ENCODE data around the gene MYPN.

DNA sequence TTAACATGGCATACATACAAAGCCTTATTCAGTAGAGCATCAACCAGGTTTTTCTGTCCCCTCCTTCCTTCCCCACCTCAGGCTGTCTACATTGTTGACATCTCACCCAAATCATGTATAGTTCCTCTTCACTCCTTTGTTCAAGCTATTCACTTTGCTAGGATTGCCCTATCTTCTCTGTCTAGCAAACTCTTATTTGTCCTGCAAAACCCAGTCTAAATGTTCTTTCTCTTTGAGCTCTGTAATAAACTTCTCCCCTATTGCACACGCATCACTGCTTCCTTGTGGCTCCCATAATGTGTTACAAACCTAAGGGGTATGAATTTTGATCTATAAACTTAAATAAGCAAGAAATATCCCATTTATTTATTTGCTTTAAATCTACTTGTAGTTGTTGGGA is 36.8 kb downstream of the MYPN start:
- TF ChIP-seq, protein P1, sequence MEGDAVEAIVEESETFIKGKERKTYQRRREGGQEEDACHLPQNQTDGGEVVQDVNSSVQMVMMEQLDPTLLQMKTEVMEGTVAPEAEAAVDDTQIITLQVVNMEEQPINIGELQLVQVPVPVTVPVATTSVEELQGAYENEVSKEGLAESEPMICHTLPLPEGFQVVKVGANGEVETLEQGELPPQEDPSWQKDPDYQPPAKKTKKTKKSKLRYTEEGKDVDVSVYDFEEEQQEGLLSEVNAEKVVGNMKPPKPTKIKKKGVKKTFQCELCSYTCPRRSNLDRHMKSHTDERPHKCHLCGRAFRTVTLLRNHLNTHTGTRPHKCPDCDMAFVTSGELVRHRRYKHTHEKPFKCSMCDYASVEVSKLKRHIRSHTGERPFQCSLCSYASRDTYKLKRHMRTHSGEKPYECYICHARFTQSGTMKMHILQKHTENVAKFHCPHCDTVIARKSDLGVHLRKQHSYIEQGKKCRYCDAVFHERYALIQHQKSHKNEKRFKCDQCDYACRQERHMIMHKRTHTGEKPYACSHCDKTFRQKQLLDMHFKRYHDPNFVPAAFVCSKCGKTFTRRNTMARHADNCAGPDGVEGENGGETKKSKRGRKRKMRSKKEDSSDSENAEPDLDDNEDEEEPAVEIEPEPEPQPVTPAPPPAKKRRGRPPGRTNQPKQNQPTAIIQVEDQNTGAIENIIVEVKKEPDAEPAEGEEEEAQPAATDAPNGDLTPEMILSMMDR (IDR thresholded peaks at IDR 0.05; ENCODE audit: poor library complexity) = no peak
- TF ChIP-seq EZH2 (IDR thresholded peaks at IDR 0.05; ENCODE audit: borderline replicate concordance) = no peak

Data from hepatocyte (in vitro differentiated cells).